HG02798 (cell line): Measurements from ENCODE around the gene DIPK1A.
"Not testable (repeated sequence)": the region's sequence is repeated elsewhere in the genome, so short reads cannot be mapped to it uniquely, and the experiment has no call there.

Source experiments
- ATAC-seq: cut with Tn5 transposase; IDR thresholded peaks from one replicate; pipeline ENCODE4 v1.9.1; 2021; ENCODE audit warnings: mild to moderate bottlenecking; ENCODE audit not compliant: unreplicated experiment, poor library complexity

DIPK1A gene

DNA sequence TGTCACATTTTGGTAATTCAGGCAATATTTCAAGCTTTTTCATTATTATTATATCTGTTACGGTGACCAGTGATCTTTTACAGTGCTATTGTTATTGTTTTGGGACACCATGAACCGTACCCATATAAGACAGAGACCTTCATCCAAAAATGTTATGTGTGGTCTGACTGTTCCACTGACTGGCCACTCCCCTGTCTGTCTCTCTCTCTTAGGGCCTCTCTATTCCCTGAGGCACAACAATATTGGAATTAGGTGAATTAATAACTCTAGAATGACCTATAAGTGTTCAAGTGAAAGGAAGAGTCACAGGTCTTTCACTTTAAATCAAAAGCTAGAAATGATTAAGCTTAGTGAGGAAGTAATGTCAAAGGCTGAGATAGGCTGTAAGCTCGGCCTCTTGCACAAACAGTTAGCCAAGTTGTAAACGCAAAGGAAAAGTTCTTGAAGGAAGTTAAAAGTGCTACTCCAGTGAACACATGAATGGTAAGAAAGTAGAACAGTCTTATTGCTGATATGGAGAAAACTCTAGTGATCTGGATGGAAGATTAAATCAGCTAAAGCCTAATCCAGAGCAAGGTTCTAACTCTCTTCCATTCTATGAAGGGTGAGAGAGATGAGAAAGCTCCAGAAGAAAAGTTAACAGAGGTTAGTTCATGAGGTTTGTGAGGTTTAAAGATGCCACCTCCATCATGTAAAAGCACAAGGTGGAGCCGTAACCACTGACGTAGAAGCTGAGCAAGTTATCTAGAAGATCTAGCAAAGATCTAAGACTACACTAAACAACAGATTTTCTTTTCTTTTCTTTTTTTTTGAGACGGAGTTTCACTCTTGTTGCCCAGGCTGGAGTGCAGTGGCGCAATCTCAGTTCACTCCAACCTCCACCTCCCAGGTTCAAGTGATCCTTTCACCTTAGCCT lies 19.7 kb upstream of the DIPK1A start:
- ATAC-seq = peak; percentile 53

DNA sequence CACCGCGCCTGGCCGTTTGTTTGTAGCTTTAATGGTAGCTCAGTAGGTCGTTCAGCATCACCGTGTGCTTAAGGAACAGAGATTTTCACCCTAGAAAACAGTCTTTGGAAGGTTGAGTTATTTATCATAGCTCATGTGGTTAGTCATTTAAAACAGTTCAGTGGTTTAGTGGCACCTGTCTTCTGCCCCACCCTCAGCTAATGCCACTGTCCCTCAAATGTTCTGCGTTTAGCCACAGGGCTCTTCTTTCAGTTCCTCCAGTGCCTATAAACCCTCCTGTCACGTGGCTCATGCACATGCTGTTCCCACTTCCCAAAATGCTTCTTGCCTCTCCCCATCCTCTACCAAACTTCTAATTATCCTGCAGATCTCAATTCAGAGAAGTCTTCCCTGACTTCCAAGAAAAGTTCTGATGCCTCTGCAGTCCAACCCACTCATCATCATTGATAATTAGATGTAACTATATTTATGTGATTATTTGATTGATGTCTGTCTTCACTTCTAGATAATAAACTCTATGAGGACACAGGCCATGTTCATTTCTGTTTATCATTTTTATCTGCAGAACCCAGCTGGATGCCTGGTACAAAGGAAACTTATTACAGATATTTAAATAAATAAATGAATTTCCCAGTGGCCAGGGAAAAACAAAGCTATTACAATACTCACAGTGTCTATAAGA lies 14.4 kb upstream of the DIPK1A start:
- ATAC-seq = peak; percentile 76

DNA sequence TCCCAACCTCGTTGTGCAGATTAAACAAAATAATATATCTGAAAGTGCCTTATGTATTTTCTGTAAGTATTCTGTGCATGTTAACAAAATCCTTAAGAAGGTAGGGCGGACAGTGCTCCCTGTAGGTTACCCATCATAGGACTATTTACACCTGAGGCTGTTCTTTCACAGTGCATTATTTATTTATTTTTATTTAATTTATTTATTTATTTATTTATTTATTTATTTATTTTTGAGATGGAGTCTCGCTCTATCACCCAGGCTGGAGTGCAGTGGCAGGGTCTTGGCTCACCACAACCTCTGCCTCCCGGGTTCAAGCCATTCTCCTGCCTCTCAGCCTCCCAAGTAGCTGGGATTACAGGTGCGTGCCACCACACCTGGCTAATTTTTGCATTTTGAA lies 12.8 kb upstream of the DIPK1A start:
- not testable (repeated sequence) for ATAC-seq

DNA sequence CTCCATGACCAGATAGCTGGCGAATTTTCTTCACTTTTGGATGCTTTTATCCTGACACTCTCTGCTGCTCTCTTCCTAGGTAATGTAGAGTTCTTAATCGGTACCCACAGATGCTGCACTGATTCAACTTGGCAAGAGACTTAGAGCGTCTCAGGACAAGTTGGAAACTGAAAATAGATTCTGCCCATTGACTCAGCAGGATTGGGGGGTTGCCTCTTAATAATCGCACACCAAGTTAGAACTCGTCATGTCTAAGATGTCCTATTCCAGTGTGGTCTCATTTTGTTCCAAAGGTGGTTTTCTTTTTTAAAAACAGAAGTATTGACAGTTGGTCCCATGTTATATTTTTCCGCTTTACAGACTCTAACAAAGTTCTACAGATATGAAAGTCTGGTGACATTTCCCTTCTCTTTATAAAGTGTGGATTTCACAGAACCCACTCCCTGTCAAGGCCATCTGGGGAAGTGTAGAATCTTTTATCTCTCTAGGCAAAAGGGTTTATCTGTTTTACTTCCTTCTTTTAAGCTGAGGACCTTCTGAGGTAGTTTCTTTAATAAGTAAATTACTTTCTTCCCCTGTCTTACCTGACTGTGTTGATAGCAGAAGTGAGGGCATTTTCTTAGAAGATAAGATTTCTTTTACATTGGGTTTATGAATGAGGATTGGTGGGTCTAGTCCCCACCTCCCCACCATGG lies 12.1 kb upstream of the DIPK1A start:
- ATAC-seq = no peak

- no peak for ATAC-seq
Observed at GRCh38 chr1:92972409-92973129, 11.3 kb upstream of the DIPK1A start.

DNA sequence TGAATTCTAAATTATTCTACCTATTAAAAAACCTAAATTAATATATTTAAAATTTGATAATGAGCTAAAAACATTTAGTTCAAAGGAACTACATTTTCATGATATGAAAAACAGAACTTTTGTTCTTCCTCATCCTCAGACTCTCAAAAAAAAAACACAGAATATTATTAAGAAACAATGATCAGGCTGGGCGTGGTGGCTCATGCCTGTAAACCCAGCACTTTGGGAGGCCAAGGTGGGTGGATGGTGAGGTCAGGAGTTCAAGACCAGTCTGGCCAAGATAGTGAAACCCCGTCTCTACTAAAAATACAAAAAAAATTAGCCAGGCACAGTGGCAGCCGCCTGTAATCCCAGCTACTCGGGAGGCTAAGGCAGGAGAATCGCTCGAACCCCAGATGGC lies 10.7 kb upstream of the DIPK1A start:
- ATAC-seq = not testable (repeated sequence)

DNA sequence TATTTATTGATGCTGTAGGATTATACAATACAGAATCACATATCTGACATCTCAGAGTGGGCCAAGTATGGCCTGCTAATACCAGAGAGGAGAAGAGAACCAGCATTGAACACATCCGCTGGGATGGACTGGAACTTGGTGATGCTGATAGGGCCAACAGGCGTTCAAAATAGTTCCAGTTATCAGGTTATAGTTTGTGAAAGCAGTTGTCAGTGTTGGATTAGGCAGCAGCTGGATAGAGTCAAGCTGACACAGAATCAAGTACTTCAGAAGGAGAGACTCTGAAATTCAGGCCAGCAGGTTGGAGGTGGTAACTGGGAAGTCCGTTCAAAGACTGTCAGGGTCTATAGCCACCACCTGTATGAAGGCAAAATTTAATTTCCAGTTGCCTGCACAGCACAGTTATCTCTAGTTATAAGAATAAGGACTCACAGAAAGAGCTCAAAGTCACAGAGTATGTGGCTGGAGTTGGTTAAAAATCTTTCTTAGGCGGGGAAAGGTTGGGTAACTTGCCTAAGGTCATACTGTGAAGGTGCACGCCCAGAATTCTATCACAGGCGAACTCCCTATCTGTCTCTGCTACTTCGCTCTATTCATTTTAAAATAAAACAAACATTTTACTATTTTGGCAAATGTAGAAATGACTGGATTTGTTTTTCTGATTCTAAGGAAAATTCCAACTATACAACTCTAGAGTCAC lies 9.9 kb upstream of the DIPK1A start:
- ATAC-seq = no peak

DNA sequence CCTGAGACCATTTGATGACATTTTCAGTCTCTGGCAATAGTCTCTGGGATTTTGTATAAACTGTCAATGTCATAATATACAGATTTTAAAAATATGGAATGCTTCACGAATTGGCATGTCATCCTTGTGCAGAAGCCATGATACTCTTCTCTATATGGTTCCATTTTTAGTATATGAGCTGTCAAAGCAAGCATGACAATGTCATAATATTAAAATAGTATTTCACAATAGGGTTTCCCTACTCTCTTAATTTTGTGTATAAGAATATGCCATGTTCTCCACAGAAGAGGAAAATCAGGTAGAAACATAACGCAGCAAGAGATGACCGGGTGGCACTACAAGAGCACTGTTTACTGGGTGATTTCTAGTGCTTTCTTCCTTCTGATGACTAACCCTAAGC lies 8.3 kb upstream of the DIPK1A start:
- no peak for ATAC-seq

DNA sequence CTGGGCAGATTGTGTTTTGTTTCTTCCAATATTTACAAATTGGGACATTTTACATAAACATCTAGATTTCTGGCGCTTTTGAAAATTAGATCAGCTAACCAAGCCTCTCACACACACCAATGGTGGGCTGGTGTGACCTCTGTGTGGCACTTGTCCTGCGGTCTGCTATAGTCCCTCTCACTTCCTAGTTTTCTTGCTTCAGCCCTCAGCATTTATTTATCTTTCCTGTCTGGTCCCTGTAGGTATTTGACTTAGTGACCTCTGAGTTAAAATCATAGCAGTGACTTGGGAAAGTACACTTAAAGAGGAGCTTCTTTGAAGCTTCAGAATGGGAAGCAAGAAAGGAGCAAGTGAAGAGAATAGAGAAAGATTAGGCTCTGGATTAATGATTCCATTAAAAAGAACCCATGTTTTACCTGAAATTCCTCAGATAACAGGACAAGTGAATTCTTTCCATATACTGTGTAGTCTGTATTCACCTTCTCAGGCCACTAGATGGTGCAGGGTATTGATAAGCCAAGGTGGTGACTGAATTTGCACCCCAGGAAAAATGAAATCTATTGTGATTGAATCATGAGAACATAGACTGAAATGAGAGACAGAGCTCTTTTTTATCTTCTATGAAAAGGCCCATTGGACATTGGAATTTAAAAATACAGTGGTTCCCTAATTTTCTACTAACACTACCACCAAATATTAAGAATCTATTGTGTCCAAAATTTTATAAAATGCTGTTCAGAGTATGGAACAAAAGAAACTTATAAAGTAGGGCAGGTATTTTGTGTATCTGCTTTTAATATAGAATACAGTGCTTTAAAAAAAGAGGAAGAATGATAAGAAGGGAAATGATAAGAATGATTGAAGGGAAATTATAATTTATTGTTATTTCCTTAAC lies 7.1 kb upstream of the DIPK1A start:
- peak; percentile 56 for ATAC-seq

- ATAC-seq = no peak
Observed at GRCh38 chr1:92964998-92965397, 3.7 kb upstream of the DIPK1A start.

DNA sequence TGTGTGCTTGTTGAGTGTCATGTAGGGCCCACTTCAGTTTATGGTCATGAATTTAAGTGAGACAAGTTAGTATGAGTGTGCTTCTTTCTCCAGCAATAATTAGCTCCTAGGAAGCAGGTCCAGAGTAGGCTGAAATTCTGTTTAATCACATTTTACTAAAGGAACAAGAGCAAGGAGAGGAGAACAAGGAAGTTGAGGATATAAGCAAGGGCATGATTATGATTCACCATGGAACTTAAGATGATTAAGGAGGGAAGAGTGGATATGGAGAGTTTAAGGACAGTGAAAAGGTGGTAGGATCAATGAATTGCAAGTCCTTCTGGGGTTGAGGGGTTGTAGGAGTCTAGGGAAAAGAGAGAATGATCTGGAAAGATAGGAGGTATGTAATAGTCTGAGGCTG lies 3.1 kb upstream of the DIPK1A start:
- no peak for ATAC-seq

DNA sequence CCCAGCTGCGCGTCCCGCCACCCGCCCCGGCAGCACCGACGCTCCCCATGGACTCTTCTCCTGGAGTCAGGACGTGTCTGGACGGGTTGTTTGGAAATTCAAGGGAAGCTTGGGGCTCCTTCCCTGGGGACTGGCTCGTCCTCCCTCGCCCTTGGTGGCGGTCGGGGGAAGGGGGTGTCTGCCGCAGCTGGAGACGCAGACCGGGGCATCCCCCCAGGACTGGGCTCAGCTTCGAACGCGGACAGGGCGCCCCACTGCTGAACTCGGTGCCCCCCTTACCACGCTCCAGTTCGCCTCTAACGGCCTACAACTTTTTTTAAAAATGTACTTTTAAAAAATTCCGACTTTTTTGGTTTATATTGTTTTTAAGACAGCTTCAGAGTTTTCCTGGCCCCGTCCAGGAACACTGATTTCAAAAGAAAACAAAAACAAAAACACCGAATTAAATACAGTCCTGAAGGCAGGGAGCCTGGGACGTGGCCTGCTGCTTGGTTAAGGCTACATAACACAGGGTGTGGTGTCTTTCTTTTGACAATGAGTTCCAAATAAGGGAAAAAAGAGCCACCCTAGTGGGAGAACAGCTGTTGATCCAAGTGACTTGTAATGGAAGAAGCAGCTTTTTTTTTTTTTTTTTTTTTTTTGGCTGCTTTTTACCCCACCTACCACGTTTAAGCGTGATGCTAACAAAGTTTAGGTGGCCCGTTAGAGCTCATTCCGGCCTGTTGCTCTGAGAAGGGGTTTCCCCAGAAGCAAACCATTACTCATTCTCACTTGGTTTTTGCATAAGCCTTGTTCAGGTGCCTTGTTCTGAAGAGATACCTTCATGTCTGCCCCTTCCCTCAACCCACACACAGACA lies 862 bp upstream of the DIPK1A start:
- ATAC-seq = peak; percentile 61

- ATAC-seq = peak; percentile 32
Observed at GRCh38 chr1:92960395-92961130, 699 bp downstream of the DIPK1A start.

- ATAC-seq = no peak
Observed at GRCh38 chr1:92958203-92958970, 2.9 kb downstream of the DIPK1A start.

DNA sequence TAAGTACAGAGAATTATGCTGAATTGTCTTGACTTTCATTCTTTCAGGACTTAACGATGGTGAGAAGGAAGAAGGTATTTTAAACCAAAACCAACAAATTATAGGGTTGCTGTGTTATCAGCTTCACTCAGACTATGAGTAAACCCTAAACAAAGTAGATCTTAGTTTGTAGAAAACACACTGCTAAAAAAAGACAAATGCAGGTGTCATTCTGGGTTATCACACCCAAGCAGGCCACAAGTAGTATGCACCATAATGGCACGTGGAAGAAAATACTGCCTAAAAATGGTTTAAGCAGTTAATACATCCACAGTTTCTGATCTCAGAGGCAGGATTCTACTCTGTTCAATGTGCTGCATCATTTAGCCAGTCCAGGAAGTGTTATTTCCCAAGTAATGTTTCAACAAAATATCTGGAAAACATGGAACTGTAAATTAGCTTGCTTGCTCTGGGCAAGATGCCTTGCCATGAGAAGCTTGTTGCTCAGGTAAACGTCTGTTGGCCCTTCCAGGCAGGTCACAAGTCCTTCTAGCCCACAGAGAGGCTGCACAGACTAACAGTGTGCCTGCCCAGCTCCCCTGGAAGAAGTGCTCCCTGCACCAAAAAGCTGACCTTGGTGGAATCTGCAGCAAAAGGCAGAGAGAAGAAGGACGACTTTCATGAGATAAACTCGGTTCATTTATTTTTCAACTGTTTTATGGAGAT lies 4.1 kb downstream of the DIPK1A start:
- ATAC-seq = peak; percentile 38
